ENCODE measurements around the gene FLRT3. TPM values are rescaled to one million over a fixed set of nuclear protein-coding genes. Genes with fewer than 3 reads are reported as not detected.

Gene FLRT3
- total and polyA plus RNA-seq, 10 of the 15 experiments (the other 5 are each of a cell fraction or from before 2014, with no cell fraction given), result 0.06 to 1.9 (median 0.29) TPM

GRCh38 chr20:14310977-14311627, 26.3 kb downstream of the FLRT3 start:
- no peak for DNase-seq (ENCODE audit: low read depth, low spot score)
- H3K27me3 ChIP-seq (replicated peaks in 1 of 2; ENCODE audit: control insufficient read depth in 2 of 2, insufficient read depth in 2 of 2, low read length in 1 of 2), result no peaks in the 10 kb centered on the region
- H2AFZ ChIP-seq (ENCODE audit: control insufficient read depth, low read depth, low read length), result no peak overlapping the region
- no peaks in the 10 kb centered on the region for H3K9me3 ChIP-seq (replicated peaks; ENCODE audit: control insufficient read depth, insufficient read depth, low read length)
- no peaks in the 10 kb centered on the region for H3K4me1 ChIP-seq (ENCODE audit: control insufficient read depth, insufficient read depth, low read length)
- ChIA-PET RAD21 (ENCODE audit: unreplicated experiment) (no interaction called here), SMC1A (ENCODE audit: uncharacterized antibody, unreplicated experiment) (no interaction called here), CTCF (no interaction called here), POLR2A (no interaction called here)
- H3K4me3 ChIP-seq, result no peak overlapping the region
- no TSS peak for BruUV-seq (replicated peaks)
- WGBS (ENCODE audit: insufficient coverage, insufficient replicate concordance, low lambda C conversion rate, missing lambda C conversion rate), result 45% methylated on average over 5 of the region's 5 CpGs
- in situ Hi-C loops (cut with MboI) (no loop called here), intact Hi-C loops (cut with micrococcal nuclease; ENCODE audit: unreplicated experiment) (no loop called here)
- no peaks in the 10 kb centered on the region for H3K79me2 ChIP-seq (ENCODE audit: control insufficient read depth, insufficient read depth, low read length)
- no peaks in the 10 kb centered on the region for H3K36me3 ChIP-seq (ENCODE audit: control insufficient read depth in 2 of 2, insufficient read depth in 2 of 2, low read length in 1 of 2)
- no peaks in the 10 kb centered on the region for H4K20me1 ChIP-seq (ENCODE audit: control insufficient read depth, insufficient read depth)
- H3K9ac ChIP-seq (ENCODE audit: control insufficient read depth, insufficient read depth, low read length), result no peak overlapping the region
- no peak overlapping the region for H3K27ac ChIP-seq (ENCODE audit: control insufficient read depth, insufficient read depth)
- no peak for ATAC-seq
- no peak for FAIRE-seq
- H3K4me2 ChIP-seq (ENCODE audit: control insufficient read depth, insufficient read depth), result no peak overlapping the region
- TF ChIP-seq POU2F2 (IDR thresholded peaks at IDR 0.05; ENCODE audit: borderline replicate concordance, low read depth, low read length) (no peak), CREM (IDR thresholded peaks at IDR 0.05; ENCODE audit: low read depth) (no peak), PAX5 (IDR thresholded peaks at IDR 0.05; ENCODE audit: borderline replicate concordance, low read depth, low read length) (no peak), RB1 (IDR thresholded peaks at IDR 0.05; ENCODE audit: borderline replicate concordance) (no peak), EZH2 (IDR thresholded peaks at IDR 0.05; ENCODE audit: borderline replicate concordance, control insufficient read depth, low read depth, low read length) (no peak), IRF4 (IDR thresholded peaks at IDR 0.05; ENCODE audit: low read depth, low read length) (no peak), HCFC1 (IDR thresholded peaks at IDR 0.05; ENCODE audit: low read length) (no peak), KLF5 (IDR thresholded peaks at IDR 0.05; ENCODE audit: partially characterized antibody) (no peak), CEBPZ (IDR thresholded peaks at IDR 0.05; ENCODE audit: low read depth, low read length) (no peak), ZNF207 (IDR thresholded peaks at IDR 0.05; ENCODE audit: borderline replicate concordance) (no peak), BCL11A (IDR thresholded peaks at IDR 0.05; ENCODE audit: low read depth, low read length) (no peak), TCF7 (IDR thresholded peaks at IDR 0.05; ENCODE audit: borderline replicate concordance) (no peak), JUND (IDR thresholded peaks at IDR 0.05; ENCODE audit: low read depth, low read length) (no peak), MEF2A (IDR thresholded peaks at IDR 0.05; ENCODE audit: insufficient read depth, low read depth, low read length) (no peak), RAD51 (IDR thresholded peaks at IDR 0.05) (no peak)

Data from GM12878 (cell line).